ENCODE results near the gene TRIM24.

The TRIM24 gene

GRCh38 chr7:138553805-138554204 is 93.7 kb downstream of the TRIM24 start:
- no peak for TF ChIP-seq SIN3A (IDR thresholded peaks at IDR 0.05; ENCODE audit: borderline replicate concordance, insufficient read depth, low read length)
- TF ChIP-seq TAF1 (IDR thresholded peaks at IDR 0.05; ENCODE audit: borderline replicate concordance, insufficient read depth, low read length), result no peak
- no peak for TF ChIP-seq FOXP2 (optimal IDR thresholded peaks at IDR 0.05; ENCODE audit: borderline replicate concordance, extremely low read depth, extremely low read length, insufficient read depth)
- TF ChIP-seq, protein P1, sequence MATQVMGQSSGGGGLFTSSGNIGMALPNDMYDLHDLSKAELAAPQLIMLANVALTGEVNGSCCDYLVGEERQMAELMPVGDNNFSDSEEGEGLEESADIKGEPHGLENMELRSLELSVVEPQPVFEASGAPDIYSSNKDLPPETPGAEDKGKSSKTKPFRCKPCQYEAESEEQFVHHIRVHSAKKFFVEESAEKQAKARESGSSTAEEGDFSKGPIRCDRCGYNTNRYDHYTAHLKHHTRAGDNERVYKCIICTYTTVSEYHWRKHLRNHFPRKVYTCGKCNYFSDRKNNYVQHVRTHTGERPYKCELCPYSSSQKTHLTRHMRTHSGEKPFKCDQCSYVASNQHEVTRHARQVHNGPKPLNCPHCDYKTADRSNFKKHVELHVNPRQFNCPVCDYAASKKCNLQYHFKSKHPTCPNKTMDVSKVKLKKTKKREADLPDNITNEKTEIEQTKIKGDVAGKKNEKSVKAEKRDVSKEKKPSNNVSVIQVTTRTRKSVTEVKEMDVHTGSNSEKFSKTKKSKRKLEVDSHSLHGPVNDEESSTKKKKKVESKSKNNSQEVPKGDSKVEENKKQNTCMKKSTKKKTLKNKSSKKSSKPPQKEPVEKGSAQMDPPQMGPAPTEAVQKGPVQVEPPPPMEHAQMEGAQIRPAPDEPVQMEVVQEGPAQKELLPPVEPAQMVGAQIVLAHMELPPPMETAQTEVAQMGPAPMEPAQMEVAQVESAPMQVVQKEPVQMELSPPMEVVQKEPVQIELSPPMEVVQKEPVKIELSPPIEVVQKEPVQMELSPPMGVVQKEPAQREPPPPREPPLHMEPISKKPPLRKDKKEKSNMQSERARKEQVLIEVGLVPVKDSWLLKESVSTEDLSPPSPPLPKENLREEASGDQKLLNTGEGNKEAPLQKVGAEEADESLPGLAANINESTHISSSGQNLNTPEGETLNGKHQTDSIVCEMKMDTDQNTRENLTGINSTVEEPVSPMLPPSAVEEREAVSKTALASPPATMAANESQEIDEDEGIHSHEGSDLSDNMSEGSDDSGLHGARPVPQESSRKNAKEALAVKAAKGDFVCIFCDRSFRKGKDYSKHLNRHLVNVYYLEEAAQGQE (IDR thresholded peaks at IDR 0.05; ENCODE audit: insufficient read depth in 1 of 2, low read depth in 2 of 2, low read length in 2 of 2), result no peak
- no peak for TF ChIP-seq POLR2AphosphoS5 (IDR thresholded peaks at IDR 0.05; ENCODE audit: low read depth, low read length)

DNA sequence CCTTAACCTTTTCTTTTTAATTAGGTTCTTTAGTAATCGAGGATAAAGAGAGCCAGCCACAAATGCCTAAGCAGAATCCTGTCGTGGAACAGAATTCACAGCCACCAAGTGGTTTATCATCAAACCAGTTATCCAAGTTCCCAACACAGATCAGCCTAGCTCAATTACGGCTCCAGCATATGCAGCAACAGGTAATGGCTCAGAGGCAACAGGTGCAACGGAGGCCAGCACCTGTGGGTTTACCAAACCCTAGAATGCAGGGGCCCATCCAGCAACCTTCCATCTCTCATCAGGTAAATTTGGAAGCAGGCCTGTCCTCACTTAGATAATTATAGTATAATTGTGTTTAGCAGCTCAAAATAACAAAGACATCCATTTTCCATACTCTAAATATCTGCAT is 94.6 kb downstream of the TRIM24 start:
- TF ChIP-seq TAF1 (IDR thresholded peaks at IDR 0.05; ENCODE audit: borderline replicate concordance, insufficient read depth, low read length), result no peak

GRCh38 chr7:138555684-138556083 is 95.6 kb downstream of the TRIM24 start:
- TF ChIP-seq TAF1 (IDR thresholded peaks at IDR 0.05; ENCODE audit: borderline replicate concordance, insufficient read depth, low read length), result no peak
- TF ChIP-seq, protein P1 (IDR thresholded peaks at IDR 0.05; ENCODE audit: insufficient read depth in 1 of 2, low read depth in 2 of 2, low read length in 2 of 2), result no peak
- TF ChIP-seq SIN3A (IDR thresholded peaks at IDR 0.05; ENCODE audit: borderline replicate concordance, insufficient read depth, low read length), result no peak
- no peak for TF ChIP-seq FOXP2 (optimal IDR thresholded peaks at IDR 0.05; ENCODE audit: borderline replicate concordance, extremely low read depth, extremely low read length, insufficient read depth)
- no peak for TF ChIP-seq POLR2AphosphoS5 (IDR thresholded peaks at IDR 0.05; ENCODE audit: low read depth, low read length)

- TF ChIP-seq FOXP2 (optimal IDR thresholded peaks at IDR 0.05; ENCODE audit: borderline replicate concordance, extremely low read depth, extremely low read length, insufficient read depth) (no peak), SIN3A (IDR thresholded peaks at IDR 0.05; ENCODE audit: borderline replicate concordance, insufficient read depth, low read length) (no peak), TAF1 (IDR thresholded peaks at IDR 0.05; ENCODE audit: borderline replicate concordance, insufficient read depth, low read length) (no peak), POLR2AphosphoS5 (IDR thresholded peaks at IDR 0.05; ENCODE audit: low read depth, low read length) (no peak)
- TF ChIP-seq, protein P1 (IDR thresholded peaks at IDR 0.05; ENCODE audit: insufficient read depth in 1 of 2, low read depth in 2 of 2, low read length in 2 of 2), result no peak
Measured at GRCh38 chr7:138556771-138557484, 96.9 kb downstream of the TRIM24 start.

- TF ChIP-seq POLR2AphosphoS5 (IDR thresholded peaks at IDR 0.05; ENCODE audit: low read depth, low read length) (no peak), FOXP2 (optimal IDR thresholded peaks at IDR 0.05; ENCODE audit: borderline replicate concordance, extremely low read depth, extremely low read length, insufficient read depth) (no peak), SIN3A (IDR thresholded peaks at IDR 0.05; ENCODE audit: borderline replicate concordance, insufficient read depth, low read length) (no peak), TAF1 (IDR thresholded peaks at IDR 0.05; ENCODE audit: borderline replicate concordance, insufficient read depth, low read length) (no peak)
- TF ChIP-seq, protein P1 (IDR thresholded peaks at IDR 0.05; ENCODE audit: insufficient read depth in 1 of 2, low read depth in 2 of 2, low read length in 2 of 2), result no peak
Measured at GRCh38 chr7:138559448-138559847, 99.4 kb downstream of the TRIM24 start.
